RWPE2 (cell line): Measurements from ENCODE around the gene HS2ST1.
"Not testable (repeated sequence)": the region's sequence is repeated elsewhere in the genome, so short reads cannot be mapped to it uniquely, and the experiment has no call there.

Experiments used
- ATAC-seq: fragments of 200-7000 bp; cut with Tn5 transposase; 3 replicates; pipeline ENCODE4 v1.9.1; 2021; ENCODE audit warnings: low read depth
- DNase-seq: peaks from one replicate; pipeline ENCODE4 v3.0.0-alpha.2; 2020; ENCODE audit warnings: low spot score
- H3K27ac ChIP-seq: fragments of 450-650 bp; 2 replicates; pipeline ENCODE4 v1.5.1; 2017; ENCODE audit warnings: mild to moderate bottlenecking; ENCODE audit not compliant: poor library complexity, severe bottlenecking
- H3K27me3 ChIP-seq: fragments of 250-450 bp; sonication (Bioruptor Pico); 2 replicates; pipeline ENCODE4 v1.5.1; 2021; ENCODE audit warnings: mild to moderate bottlenecking, moderate library complexity; ENCODE audit not compliant: insufficient read depth, poor library complexity, severe bottlenecking
- H3K36me3 ChIP-seq: fragments of 250-450 bp; sonication (Bioruptor Pico); 2 replicates; pipeline ENCODE4 v1.5.1; 2020; ENCODE audit warnings: low read depth, mild to moderate bottlenecking, moderate library complexity
- H3K4me1 ChIP-seq: fragments of 250-450 bp; sonication (Bioruptor Pico); 2 replicates; pipeline ENCODE4 v1.5.1; 2021; ENCODE audit warnings: mild to moderate bottlenecking, moderate library complexity; ENCODE audit not compliant: insufficient read depth, poor library complexity, severe bottlenecking
- H3K4me3 ChIP-seq: fragments of 250-450 bp; sonication (Bioruptor Pico); 2 replicates; pipeline ENCODE4 v1.5.1; 2021; ENCODE audit warnings: mild to moderate bottlenecking, moderate library complexity; ENCODE audit not compliant: severe bottlenecking
- H3K9me3 ChIP-seq: fragments of 250-450 bp; sonication (Bioruptor Pico); 2 replicates; pipeline ENCODE4 v1.5.1; 2021; ENCODE audit warnings: mild to moderate bottlenecking, moderate library complexity; ENCODE audit not compliant: severe bottlenecking
- CTCF ChIP-seq: fragments of 450-650 bp; IDR thresholded peaks from one replicate; pipeline ENCODE4 v1.5.1; 2017; ENCODE audit warnings: mild to moderate bottlenecking, moderate library complexity; ENCODE audit not compliant: poor library complexity, severe bottlenecking

Gene HS2ST1

GRCh38 chr1:86960548-86960947 lies 46.1 kb downstream of the HS2ST1 start:
- DNase-seq (no peak), ATAC-seq (no peak)
- H3K27me3 ChIP-seq: no peaks in the 10 kb centered on the region
- no peaks in the 10 kb centered on the region for H3K36me3 ChIP-seq
- H3K27ac ChIP-seq: no peak overlapping the region
- H3K9me3 ChIP-seq: no peaks in the 10 kb centered on the region
- no peak for TF ChIP-seq CTCF
- no peaks in the 10 kb centered on the region for H3K4me1 ChIP-seq
- H3K4me3 ChIP-seq: no peak overlapping the region

- not testable (repeated sequence) for DNase-seq, H3K36me3 ChIP-seq, H3K4me3 ChIP-seq, H3K9me3 ChIP-seq, H3K27me3 ChIP-seq, ATAC-seq, H3K4me1 ChIP-seq, H3K27ac ChIP-seq
Observed at GRCh38 chr1:86963841-86964240, 49.4 kb downstream of the HS2ST1 start.

- peak; percentile 42; the same call in 1 of the 3 replicates for ATAC-seq
- Histone ChIP-seq H3K36me3 (no peaks in the 10 kb centered on the region), H3K4me1 (no peaks in the 10 kb centered on the region), H3K4me3 (no peak overlapping the region), H3K9me3 (no peaks in the 10 kb centered on the region), H3K27ac (no peak overlapping the region), H3K27me3 (no peaks in the 10 kb centered on the region)
- DNase-seq: no peak
- peak; percentile 79 for TF ChIP-seq CTCF
Observed at GRCh38 chr1:86965012-86965826, 50.8 kb downstream of the HS2ST1 start.

GRCh38 chr1:86965827-86966182 lies 51.4 kb downstream of the HS2ST1 start:
- peaks cover 3% of the 10 kb centered on the region for H3K4me1 ChIP-seq
- H3K27ac ChIP-seq: no peak overlapping the region
- H3K4me3 ChIP-seq: no peak overlapping the region
- DNase-seq (no peak), ATAC-seq (no peak)
- TF ChIP-seq CTCF: no peak
- no peaks in the 10 kb centered on the region for H3K27me3 ChIP-seq
- no peaks in the 10 kb centered on the region for H3K36me3 ChIP-seq
- H3K9me3 ChIP-seq: no peaks in the 10 kb centered on the region

GRCh38 chr1:86970938-86971337 lies 56.5 kb downstream of the HS2ST1 start:
- no peak for DNase-seq
- no peaks in the 10 kb centered on the region for H3K36me3 ChIP-seq
- no peak overlapping the region for H3K4me3 ChIP-seq
- H3K4me1 ChIP-seq: peaks cover 19% of the 10 kb centered on the region
- ATAC-seq: no peak
- no peaks in the 10 kb centered on the region for H3K27me3 ChIP-seq
- no peaks in the 10 kb centered on the region for H3K9me3 ChIP-seq
- TF ChIP-seq CTCF: no peak
- H3K27ac ChIP-seq: no peak overlapping the region
